HG03025 (cell line): ENCODE measurements around the gene SVEP1.
"Not testable (repeated sequence)": the region's sequence is repeated elsewhere in the genome, so short reads cannot be mapped to it uniquely, and the experiment has no call there.

Source experiments
- ATAC-seq: cut with Tn5 transposase; IDR thresholded peaks from one replicate; pipeline ENCODE4 v1.9.1; 2021; ENCODE audit warnings: mild to moderate bottlenecking, moderate library complexity; ENCODE audit not compliant: unreplicated experiment, low FRiP score

SVEP1 gene

GRCh38 chr9:110455860-110456259 lies 123.7 kb downstream of the SVEP1 start:
- ATAC-seq: no peak

GRCh38 chr9:110452227-110452801 lies 127.2 kb downstream of the SVEP1 start:
- ATAC-seq: no peak

- ATAC-seq: no peak
Measured at GRCh38 chr9:110451726-110452125, 127.8 kb downstream of the SVEP1 start.

GRCh38 chr9:110447476-110447875 lies 132.1 kb downstream of the SVEP1 start:
- ATAC-seq: no peak

GRCh38 chr9:110446171-110446570 lies 133.4 kb downstream of the SVEP1 start:
- ATAC-seq: no peak

GRCh38 chr9:110444911-110445310 lies 134.6 kb downstream of the SVEP1 start:
- ATAC-seq: no peak

- no peak for ATAC-seq
Measured at GRCh38 chr9:110443866-110444220, 135.7 kb downstream of the SVEP1 start.

- no peak for ATAC-seq
Measured at GRCh38 chr9:110443146-110443865, 136.2 kb downstream of the SVEP1 start.

- no peak for ATAC-seq
Measured at GRCh38 chr9:110440796-110441195, 138.7 kb downstream of the SVEP1 start.

GRCh38 chr9:110440172-110440571 lies 139.4 kb downstream of the SVEP1 start:
- no peak for ATAC-seq

- ATAC-seq: no peak
Measured at GRCh38 chr9:110432253-110432652, 147.3 kb downstream of the SVEP1 start.

GRCh38 chr9:110429453-110429852 lies 150.1 kb downstream of the SVEP1 start:
- no peak for ATAC-seq

- ATAC-seq: no peak
Measured at GRCh38 chr9:110427497-110428104, 151.9 kb downstream of the SVEP1 start.

- ATAC-seq: no peak
Measured at GRCh38 chr9:110426052-110426709, 153.4 kb downstream of the SVEP1 start.

GRCh38 chr9:110414471-110414870 lies 165.1 kb downstream of the SVEP1 start:
- ATAC-seq: no peak

GRCh38 chr9:110410961-110411360 lies 168.6 kb downstream of the SVEP1 start:
- no peak for ATAC-seq

GRCh38 chr9:110408598-110408997 lies 170.9 kb downstream of the SVEP1 start:
- ATAC-seq: no peak

- no peak for ATAC-seq
Measured at GRCh38 chr9:110405858-110406443, 173.6 kb downstream of the SVEP1 start.

GRCh38 chr9:110404473-110404872 lies 175.1 kb downstream of the SVEP1 start:
- no peak for ATAC-seq

- ATAC-seq: no peak
Measured at GRCh38 chr9:110399983-110400382, 179.6 kb downstream of the SVEP1 start.

GRCh38 chr9:110398992-110399391 lies 180.5 kb downstream of the SVEP1 start:
- not testable (repeated sequence) for ATAC-seq
